Activated naive CD8-positive, alpha-beta T cell treated with anti-CD3 and anti-CD28 coated beads, Interleukin-2, amount 50 U/mL, for 16 hours (primary cell): ENCODE measurements around the gene TSR3.

ENCODE experiments used
- DNase-seq: peaks from one replicate; pipeline ENCODE4 v3.0.0-alpha.2; 2020; ENCODE audit warnings: low read depth, low spot score

TSR3 gene

DNA sequence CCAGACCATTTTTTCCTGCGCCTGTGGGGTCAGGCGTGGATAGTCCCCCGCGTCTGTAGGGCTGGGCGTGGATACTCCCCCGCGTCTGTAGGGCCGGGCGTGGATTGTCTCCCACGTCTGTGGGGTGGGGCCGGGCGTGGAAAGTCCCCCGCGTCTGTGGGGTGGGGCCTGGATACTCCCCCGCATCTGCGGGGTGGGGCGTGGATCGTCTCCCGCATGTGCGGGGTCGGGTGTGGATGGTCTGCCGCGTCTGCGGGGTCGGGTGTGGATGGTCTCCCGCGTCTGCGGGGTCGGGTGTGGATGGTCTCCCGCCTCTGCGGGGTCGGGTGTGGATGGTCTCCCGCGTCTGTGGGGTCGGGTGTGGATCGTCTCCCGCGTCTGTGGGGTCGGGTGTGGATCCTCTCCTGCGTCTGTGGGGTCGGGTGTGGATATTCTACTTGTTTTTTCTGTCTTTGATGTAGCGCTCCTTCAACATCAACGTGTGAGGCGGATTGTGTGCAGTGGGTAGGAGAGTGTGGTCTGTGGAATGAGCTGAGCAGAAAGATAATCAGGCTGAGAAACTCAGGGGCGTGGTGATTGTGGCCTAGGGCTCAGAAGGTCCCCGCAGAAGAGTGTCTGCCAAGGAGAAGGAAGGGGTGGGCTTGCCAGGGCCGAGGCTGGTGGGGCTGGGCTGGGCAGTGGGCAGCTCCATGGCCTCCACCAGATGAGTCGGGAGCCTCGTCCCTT is 3.3 kb upstream of the TSR3 start:
- no peak for DNase-seq

GRCh38 chr16:1351215-1351581 is 480 bp downstream of the TSR3 start:
- no peak for DNase-seq

GRCh38 chr16:1350691-1351090 is 987 bp downstream of the TSR3 start:
- no peak for DNase-seq

GRCh38 chr16:1349951-1350350 is 1.7 kb downstream of the TSR3 start:
- DNase-seq: no peak

DNA sequence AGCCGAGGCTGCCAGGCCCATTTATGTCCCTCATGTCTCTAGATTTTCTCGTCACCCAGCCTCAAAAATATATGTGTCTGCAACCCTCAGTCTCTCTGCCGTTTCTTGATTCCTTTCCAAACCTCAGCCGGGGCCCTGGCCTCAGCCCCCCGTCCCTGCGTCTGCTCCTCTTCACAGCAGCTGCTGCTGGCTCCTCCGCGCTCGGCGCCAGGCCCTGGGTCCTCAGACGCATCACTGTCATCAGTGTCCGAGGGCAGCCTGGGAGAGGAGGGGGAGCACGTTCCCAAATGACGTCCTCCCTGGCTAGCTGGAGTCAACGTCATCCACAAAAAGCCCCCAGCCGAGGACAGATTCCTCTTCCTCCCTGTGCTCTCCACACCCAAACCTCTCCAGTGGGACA is 2.3 kb downstream of the TSR3 start:
- DNase-seq: no peak

DNA sequence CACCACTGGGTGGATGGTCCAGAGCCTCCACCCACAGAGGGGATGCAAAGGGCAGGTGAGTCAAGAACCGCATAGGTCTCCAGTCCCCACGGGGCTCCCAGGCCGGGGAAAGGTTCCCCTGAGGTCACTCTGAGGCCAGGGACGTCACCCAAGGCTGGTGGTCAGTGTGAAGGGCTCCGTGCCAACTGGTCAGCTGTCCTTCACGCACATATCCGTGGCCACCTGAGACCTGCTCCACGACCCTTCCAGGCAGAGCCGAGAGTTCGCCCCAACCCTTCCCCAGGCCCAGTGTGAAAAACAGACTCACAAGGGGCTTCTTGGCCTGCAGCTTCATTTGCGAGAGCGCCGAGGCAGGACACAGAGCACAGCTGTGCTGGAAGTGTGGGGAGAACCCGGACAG is 2.8 kb downstream of the TSR3 start:
- no peak for DNase-seq

GRCh38 chr16:1348441-1348840 is 3.2 kb downstream of the TSR3 start:
- DNase-seq: no peak

DNA sequence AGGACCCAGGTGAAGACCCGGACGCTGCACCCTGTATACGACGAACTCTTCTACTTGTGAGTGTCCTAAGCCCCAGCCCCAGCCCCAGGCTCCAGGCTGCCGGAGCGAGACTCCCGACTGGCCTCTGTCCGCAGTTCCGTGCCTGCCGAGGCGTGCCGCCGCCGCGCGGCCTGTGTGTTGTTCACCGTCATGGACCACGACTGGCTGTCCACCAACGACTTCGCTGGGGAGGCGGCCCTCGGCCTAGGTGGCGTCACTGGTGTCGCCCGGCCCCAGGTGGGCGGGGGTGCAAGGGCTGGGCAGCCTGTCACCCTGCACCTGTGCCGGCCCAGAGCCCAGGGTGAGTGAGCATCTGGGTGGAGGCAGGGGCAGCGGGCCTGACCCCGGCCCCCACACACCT is 3.7 kb downstream of the TSR3 start:
- DNase-seq: no peak

DNA sequence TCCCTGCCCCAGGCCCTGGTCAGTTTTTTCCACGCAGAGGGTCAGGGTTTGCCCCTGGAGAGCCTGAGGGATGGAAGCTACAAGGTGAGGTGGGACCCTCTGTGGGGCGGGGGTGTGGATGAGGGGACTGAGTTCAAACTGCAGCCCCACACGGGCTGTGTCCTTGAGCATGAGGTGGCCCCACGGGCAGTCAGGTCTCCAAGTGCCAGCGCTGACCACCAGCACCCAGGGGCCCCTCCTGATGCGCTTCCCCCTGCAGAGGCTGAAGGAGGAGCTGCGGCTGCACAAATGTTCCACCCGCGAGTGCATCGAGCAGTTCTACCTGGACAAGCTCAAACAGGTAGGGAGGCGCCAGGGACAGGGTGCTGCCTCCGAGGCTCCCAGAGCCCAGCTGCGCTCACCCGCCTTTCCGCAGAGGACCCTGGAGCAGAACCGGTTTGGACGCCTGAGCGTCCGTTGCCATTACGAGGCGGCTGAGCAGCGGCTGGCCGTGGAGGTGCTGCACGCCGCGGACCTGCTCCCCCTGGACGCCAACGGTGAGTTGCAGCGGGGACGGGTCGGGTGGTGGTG is 4.3 kb downstream of the TSR3 start:
- no peak for DNase-seq

GRCh38 chr16:1346422-1347285 is 5.0 kb downstream of the TSR3 start:
- DNase-seq: no peak

- no peak for DNase-seq
Measured at GRCh38 chr16:1345651-1346421, 5.8 kb downstream of the TSR3 start.

DNA sequence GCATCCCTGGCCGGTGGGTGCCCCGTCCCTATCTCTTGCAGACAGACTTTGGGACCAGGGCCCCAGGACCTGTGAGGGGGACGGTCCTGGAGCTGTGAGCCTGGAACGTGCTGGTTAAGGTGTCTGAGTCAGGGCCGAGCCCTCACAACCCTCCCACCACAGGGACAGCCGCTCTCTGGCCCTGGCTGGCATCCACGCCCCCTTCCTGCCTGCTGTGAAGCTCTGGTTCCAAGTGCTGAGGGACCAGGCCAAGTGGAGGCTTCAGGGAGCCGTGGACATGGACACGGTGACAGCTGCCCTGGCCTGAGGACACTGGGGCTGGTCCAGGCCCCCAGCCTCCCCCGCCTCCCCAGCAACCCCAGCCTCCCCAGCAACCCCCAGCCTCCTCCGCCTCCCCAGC is 6.6 kb downstream of the TSR3 start:
- no peak for DNase-seq

DNA sequence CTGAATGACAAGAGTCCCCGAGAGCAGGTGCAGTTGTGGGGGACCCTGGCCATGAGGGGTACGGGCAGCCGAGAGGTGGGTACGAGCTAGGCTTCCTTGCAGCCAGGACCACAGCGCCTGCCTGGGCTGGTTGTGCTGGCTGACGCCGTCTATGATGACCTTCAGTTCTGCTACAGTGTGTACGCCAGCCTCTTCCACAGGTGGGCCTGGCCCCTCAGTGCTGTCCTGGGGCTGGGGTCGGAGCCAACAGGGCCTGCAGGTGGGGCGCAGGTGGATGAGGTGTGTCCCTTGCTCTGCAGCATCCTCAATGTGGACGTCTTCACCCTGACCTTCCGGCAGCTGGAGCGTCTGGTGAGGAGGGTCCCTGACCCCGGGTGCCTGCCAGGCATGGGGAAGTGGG is 7.2 kb downstream of the TSR3 start:
- DNase-seq: no peak

DNA sequence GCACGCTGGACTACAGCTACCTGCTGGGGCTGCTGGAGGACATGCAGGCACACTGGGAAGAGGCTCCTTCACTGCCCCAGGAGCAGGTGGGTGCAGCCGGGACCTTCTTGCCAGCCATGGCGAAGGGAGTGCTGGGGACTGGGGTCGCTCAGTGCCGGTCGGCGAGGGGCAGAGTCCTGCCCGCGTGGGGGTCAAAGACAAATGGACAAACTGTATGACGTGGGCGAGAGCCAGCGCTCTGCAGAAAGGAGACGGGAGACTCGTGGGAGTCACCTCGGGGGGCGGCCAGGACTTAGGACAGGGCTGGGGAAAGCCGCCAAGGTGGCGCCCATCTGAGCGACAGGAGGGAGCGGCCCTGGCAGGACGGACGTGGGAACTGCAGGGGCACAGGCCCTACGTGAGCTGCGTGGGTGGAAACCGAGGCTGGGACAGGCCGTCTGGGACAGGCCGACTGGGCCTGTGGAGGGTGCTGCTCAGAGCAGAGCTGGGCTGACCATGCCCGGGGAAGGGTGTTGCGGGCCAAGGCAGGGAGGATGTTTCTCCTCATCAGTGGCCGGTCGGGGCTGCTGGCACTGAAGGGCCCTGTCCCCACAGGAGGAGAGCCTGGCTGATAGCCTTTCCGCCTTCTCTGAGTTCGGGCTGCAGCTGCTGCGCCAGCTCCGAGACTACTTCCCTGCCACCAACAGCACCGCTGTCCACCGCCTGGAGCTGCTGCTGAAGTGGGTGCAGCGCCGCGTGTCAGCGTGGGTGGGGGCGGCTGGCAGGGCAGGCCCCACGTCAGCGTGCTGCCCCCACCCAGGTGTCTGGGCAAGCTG is 8.0 kb downstream of the TSR3 start:
- no peak for DNase-seq

DNA sequence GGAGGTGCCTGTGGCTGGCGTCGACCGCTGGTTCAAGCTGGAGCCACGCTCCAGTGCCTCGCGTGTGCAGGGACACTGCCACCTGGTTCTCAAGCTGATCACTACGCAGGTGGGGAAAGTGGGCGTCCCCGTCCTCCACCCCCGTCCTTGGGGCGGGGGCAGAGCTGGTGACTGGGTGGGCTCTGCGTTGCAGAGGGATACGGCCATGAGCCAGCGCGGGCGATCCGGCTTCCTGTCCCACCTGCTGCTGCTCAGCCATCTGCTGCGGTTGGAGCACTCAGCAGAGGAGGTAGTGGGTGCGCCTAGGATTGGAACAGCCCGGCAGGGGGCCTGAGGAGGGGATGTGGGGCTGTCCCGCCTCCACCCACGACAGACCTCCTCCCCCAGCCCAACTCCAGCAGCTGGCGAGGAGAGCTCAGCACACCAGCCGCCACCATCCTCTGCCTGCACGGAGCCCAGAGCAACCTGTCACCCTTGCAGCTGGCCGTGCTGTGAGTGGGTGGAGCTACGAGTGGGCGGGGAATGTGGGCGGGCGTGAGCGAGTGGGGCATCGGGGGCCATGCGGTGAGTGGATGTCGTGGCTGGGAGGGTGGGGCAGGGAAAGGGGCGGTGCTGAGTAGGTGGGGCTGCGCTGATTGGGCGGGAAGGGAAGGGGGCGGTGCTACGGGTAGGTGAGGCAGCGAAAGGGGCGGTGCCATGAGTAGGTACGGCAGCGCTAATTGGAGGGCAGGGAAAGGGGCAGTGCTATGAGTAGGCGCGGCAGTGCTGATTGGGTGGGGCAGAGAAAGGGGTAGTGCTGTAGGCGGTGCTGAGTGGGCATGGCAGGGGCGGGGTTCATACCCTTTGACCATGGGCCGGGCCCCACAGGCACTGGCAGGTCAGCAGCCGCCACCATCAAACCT is 8.9 kb downstream of the TSR3 start:
- DNase-seq: peak; percentile 77

DNA sequence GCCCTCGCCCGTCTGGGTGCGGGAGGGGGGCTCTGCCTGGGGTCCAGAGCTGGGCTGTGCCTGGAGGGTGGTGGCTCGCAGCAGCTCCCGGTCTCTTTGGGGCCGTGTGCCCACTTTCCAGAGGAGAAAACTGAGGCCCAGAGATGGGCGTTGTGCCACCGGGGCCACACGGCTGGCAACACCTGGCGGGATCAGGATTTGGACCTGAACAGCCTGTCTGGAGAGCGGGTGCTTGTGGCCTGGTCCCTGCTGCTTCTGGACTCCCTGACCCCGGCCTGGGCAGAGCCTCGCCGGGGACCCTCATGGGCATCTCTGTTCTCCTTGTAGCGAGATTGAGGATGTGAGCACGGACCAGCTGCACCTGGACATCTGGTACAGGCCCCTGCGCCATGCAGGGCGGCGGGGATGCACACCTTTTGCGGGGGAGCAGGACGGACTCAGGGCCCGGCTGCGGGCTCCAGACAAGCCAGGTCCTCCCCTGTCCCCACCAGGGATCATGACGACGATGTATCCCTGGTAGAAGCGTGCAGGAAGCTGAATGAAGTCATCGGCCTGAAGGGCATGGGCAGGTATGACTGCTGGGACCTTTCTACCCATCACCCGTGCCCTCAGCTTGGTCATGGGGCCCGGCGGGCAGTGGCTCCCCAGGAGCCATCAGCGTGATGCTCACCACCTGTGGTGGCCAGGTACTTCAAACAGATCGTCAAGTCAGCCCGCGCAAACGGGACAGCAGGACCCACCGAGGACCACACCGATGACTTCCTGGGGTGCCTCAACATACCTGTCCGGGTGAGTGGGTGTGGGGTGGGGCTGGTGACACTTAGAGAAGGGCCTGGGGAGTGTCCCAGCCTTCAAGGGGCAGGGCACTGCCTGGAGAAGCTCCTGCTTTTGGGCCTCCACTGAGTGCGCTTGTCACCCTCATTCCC is 9.9 kb downstream of the TSR3 start:
- DNase-seq: no peak

DNA sequence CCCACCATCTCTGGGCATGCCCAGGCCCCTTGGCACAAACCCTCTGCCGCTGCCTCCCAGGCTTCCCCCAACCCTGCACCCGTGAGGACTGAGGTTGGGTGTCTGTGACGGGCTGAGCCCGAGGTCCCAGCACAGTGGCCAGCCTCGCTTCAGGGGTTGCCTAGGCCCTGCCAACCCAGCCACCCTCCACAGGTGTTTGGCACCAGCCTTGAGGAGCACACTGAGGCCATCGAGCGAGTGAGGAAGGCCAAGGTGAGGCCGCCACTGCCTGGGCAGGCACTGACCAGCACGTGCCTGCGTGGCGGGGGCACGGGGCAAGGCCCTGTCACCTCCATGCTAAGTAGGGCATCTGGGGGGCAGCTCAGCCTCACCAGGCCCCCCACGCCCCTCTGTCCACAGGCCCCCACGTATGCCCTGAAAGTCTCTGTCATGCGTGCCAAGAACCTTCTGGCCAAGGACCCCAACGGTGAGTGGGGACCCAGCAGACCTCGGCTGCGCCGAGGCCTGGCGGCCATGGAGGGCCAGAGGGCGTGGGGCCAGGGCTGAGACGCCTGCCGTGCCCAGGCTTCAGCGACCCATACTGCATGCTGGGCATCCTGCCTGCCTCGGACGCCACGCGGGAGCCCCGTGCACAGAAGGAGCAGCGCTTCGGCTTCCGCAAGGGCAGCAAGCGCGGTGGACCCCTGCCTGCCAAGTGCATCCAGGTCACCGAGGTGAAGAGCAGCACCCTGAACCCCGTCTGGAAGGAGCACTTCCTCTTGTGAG is 10.8 kb downstream of the TSR3 start:
- DNase-seq: no peak
